Stimulated activated CD4-positive, alpha-beta T cell treated with anti-CD3 and anti-CD28 coated beads, Interleukin-2, amount 100 ng/mL, for 48 hours (primary cell): Measurements from ENCODE around the gene EIF5.

Experiments
- DNase-seq, 2 donors: peaks; one replicate each; pipeline ENCODE4 v3.0.0-alpha.2; 2020

The EIF5 gene

GRCh38 chr14:103374121-103374520 is 40.1 kb downstream of the EIF5 start:
- no peak for DNase-seq

GRCh38 chr14:103377522-103378037 is 43.5 kb downstream of the EIF5 start:
- no peak for DNase-seq

- no peak for DNase-seq
Measured at GRCh38 chr14:103378038-103378854, 44.2 kb downstream of the EIF5 start.

- DNase-seq, result no peak
Measured at GRCh38 chr14:103380719-103381377, 46.8 kb downstream of the EIF5 start.

- no peak for DNase-seq
Measured at GRCh38 chr14:103382376-103382775, 48.3 kb downstream of the EIF5 start.

GRCh38 chr14:103384450-103385151 is 50.6 kb downstream of the EIF5 start:
- DNase-seq, result no peak

GRCh38 chr14:103385152-103385928 is 51.3 kb downstream of the EIF5 start, which contains the start of gene MARK3:
Gene MARK3, plus strand, starts transcription at chr14:103385415. Its CDS starts 615 bp downstream, at chr14:103386030.
- DNase-seq, result peak; percentile 94

GRCh38 chr14:103385929-103386712 is 52.1 kb downstream of the EIF5 start:
- peak; percentile 18 to 26 for DNase-seq

GRCh38 chr14:103386713-103387329 is 52.8 kb downstream of the EIF5 start:
- DNase-seq, result no peak

- DNase-seq, result no peak
Measured at GRCh38 chr14:103388664-103389063, 54.6 kb downstream of the EIF5 start.

GRCh38 chr14:103390605-103391004 is 56.6 kb downstream of the EIF5 start:
- no peak for DNase-seq

GRCh38 chr14:103391048-103391447 is 57.0 kb downstream of the EIF5 start:
- no peak for DNase-seq

- DNase-seq, result no peak
Measured at GRCh38 chr14:103392106-103392505, 58.1 kb downstream of the EIF5 start.

GRCh38 chr14:103392572-103392971 is 58.5 kb downstream of the EIF5 start:
- no peak for DNase-seq

GRCh38 chr14:103393070-103393469 is 59.0 kb downstream of the EIF5 start:
- no peak for DNase-seq

GRCh38 chr14:103393676-103394626 is 59.9 kb downstream of the EIF5 start:
- no peak for DNase-seq
